ENCODE results near the gene PAX2. TPM values are rescaled to one million over a fixed set of nuclear protein-coding genes. Genes with fewer than 3 reads are reported as not detected.

PAX2 gene
- total and polyA plus RNA-seq, 2 of the 13 experiments (the other 11 are each of a cell fraction or from before 2014, with no cell fraction given): not detected

GRCh38 chr10:100744136-100744986, 1.0 kb upstream of the PAX2 start:
- Histone ChIP-seq H2AFZ (ENCODE audit: low read length) (no peak overlapping the region), H3K79me2 (ENCODE audit: insufficient read depth, low read length) (no peaks in the 10 kb centered on the region), H3K4me1 (ENCODE audit: insufficient read depth, low read length) (peaks cover 15% of the 10 kb centered on the region), H3K27ac (ENCODE audit: extremely low read length, insufficient read depth, low read length) (no peak overlapping the region), H3K4me3 (replicated peaks in 1 of 3; ENCODE audit: insufficient read depth in 1 of 3, low read depth in 2 of 3, low read length in 3 of 3) (no peak overlapping the region), H4K20me1 (ENCODE audit: insufficient read depth, low read length) (peaks cover 2% of the 10 kb centered on the region; the same call in 1 of the 2 replicates), H3K4me2 (ENCODE audit: low read depth, low read length) (no peak overlapping the region), H3K9ac (ENCODE audit: insufficient read depth, low read depth, low read length) (no peak overlapping the region), H3K9me3 (ENCODE audit: low read length) (no peaks in the 10 kb centered on the region), H3K36me3 (replicated peaks in 1 of 2; ENCODE audit: control insufficient read depth in 1 of 2, insufficient read depth in 2 of 2, low read length in 2 of 2) (no peaks in the 10 kb centered on the region), H3K27me3 (ENCODE audit: control insufficient read depth in 1 of 2, insufficient read depth in 2 of 2, low read length in 2 of 2) (peaks cover 38 to 93% of the 10 kb centered on the region in 2 experiments)
- TF ChIP-seq ZNF17 (CRISPR knock-in tag; IDR thresholded peaks at IDR 0.05): no peak
- no peak for TF ChIP-seq SOX13 (IDR thresholded peaks at IDR 0.05)
- no peak for TF ChIP-seq SOX13 (CRISPR knock-in tag; conservative IDR thresholded peaks at IDR 0.05 in 1 of 2, IDR thresholded peaks at IDR 0.05 in 1 of 2)
- peak; percentile 71 for TF ChIP-seq EZH2 (conservative IDR thresholded peaks at IDR 0.05; ENCODE audit: low read depth, low read length)
- TF ChIP-seq RBM39 (IDR thresholded peaks at IDR 0.05; ENCODE audit: low read depth, low read length, poor library complexity, severe bottlenecking): no peak
- peak; percentile 9; the same call in 1 of the 2 replicates for TF ChIP-seq ZNF687 (CRISPR knock-in tag; IDR thresholded peaks at IDR 0.05)
- TF ChIP-seq POGZ (CRISPR knock-in tag; IDR thresholded peaks at IDR 0.05): no peak
- peak; percentile 48 for TF ChIP-seq HNRNPLL (IDR thresholded peaks at IDR 0.05; ENCODE audit: low read depth, low read length, poor library complexity, severe bottlenecking)
- no peak for TF ChIP-seq PAWR (CRISPR knock-in tag; IDR thresholded peaks at IDR 0.05; ENCODE audit: borderline replicate concordance)
- no peak for TF ChIP-seq ZBTB39 (CRISPR knock-in tag; IDR thresholded peaks at IDR 0.05)
- ATAC-seq (peak; percentile 7; the same call in 1 of the 3 replicates), DNase-seq (ENCODE audit: low spot score) (no peak), FAIRE-seq (no peak)
- no TSS peak for BruUV-seq (replicated peaks)
- ChIA-PET POLR2A (no interaction called here), CTCF (ENCODE audit: low intra/inter-chr PET ratio, low total read pairs) (interaction anchor here (1.5 to 1.6 kb wide), 2 partner anchors 181 to 183 kb away, joined by 3 to 5 read pairs; no protein-coding TSS in a partner anchor)
- WGBS (ENCODE audit: low lambda C conversion rate): 24% methylated on average over 32 of the region's 65 CpGs
- intact Hi-C loops (cut with micrococcal nuclease; ENCODE audit: unreplicated experiment) (loop anchor here (5.0 kb wide), 2 partner anchors 133 to 182 kb away; no protein-coding TSS in a partner anchor), in situ Hi-C loops (cut with HindIII; ENCODE audit: extremely low pct_ligation_motif_present, low pct_unique_long_range_greater_than_20kb) (loop anchor here (5.0 kb wide), 2 partner anchors 72 to 182 kb away; no protein-coding TSS in a partner anchor)

Data from HepG2 (cell line).